Loucy (cell line): Measurements from ENCODE around the gene ARSG.

ENCODE experiments used
- EZH2phosphoT487 ChIP-seq: fragments of 200-600 bp; IDR thresholded peaks from 2 replicates; pipeline ENCODE4 v1.6.1; 2018; ENCODE audit warnings: antibody characterized with exemption, mild to moderate bottlenecking, moderate library complexity, borderline replicate concordance
- TF ChIP-seq, protein P1 (sequence below): fragments of 200-600 bp; sonication (generic); conservative IDR thresholded peaks from 2 replicates; pipeline ENCODE4 v1.5.1; 2014; ENCODE audit warnings: mild to moderate bottlenecking, antibody characterized with exemption, low read length

DNA sequence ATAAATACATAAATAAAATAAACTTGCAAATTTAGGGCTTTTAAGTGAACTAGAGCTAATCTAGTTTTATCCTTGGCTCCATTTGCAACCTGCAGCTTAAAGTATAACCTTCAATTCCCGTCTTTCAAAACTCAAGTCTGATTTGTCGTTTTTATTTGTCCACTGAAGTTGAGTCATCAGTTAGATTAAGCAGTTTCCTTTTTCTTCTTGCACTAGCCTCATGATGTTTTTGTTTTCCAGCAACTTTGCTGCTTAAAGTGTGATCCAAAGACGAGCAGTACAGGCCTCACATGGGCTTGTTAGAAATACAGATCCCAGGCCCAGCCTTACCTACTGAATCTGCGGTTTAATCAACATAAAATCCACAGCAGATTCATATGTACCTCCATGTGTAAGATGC is 13.8 kb downstream of the ARSG start:
- TF ChIP-seq, protein P1, sequence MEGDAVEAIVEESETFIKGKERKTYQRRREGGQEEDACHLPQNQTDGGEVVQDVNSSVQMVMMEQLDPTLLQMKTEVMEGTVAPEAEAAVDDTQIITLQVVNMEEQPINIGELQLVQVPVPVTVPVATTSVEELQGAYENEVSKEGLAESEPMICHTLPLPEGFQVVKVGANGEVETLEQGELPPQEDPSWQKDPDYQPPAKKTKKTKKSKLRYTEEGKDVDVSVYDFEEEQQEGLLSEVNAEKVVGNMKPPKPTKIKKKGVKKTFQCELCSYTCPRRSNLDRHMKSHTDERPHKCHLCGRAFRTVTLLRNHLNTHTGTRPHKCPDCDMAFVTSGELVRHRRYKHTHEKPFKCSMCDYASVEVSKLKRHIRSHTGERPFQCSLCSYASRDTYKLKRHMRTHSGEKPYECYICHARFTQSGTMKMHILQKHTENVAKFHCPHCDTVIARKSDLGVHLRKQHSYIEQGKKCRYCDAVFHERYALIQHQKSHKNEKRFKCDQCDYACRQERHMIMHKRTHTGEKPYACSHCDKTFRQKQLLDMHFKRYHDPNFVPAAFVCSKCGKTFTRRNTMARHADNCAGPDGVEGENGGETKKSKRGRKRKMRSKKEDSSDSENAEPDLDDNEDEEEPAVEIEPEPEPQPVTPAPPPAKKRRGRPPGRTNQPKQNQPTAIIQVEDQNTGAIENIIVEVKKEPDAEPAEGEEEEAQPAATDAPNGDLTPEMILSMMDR, result no peak
- TF ChIP-seq EZH2phosphoT487, result no peak
